CD4-positive, alpha-beta memory T cell (primary cell): ENCODE results near the gene PIK3CB. TPM values are rescaled to one million over a fixed set of nuclear protein-coding genes. Genes with fewer than 3 reads are reported as not detected.

Source experiments
- CTCF ChIA-PET: fragments of 350-600 bp; sonication (Branson Sonifier 250); formaldehyde crosslinking; loops from one replicate; lab custom pipeline; 2021; ENCODE audit warnings: inconsistent platforms; ENCODE audit not compliant: partially characterized antibody; lab: Charles Lee
- POLR2A ChIA-PET: fragments of 350-600 bp; sonication (Branson Sonifier 250); formaldehyde crosslinking; loops from one replicate; lab custom pipeline; 2021; ENCODE audit not compliant: partially characterized antibody; lab: Charles Lee
- DNase-seq, 5 donors: peaks; one replicate each; pipeline versions ENCODE4 v3.0.0 to v3.0.0-alpha.2; 2020 to 2022; ENCODE audit warnings: mixed read lengths in 1 of 5
- H3K27ac ChIP-seq: one replicate; pipeline ENCODE4 v1.7.0; 2013; ENCODE audit warnings: low read depth, low read length
- H3K27me3 ChIP-seq: 2 replicates; pipeline ENCODE4 v1.7.0; 2013; ENCODE audit warnings: mild to moderate bottlenecking, low read length, moderate library complexity; ENCODE audit not compliant: insufficient read depth
- H3K36me3 ChIP-seq: 2 replicates; pipeline ENCODE4 v1.7.0; 2013; ENCODE audit warnings: mild to moderate bottlenecking, low read length, moderate library complexity; ENCODE audit not compliant: insufficient read depth
- H3K4me1 ChIP-seq: 2 replicates; pipeline ENCODE4 v1.7.0; 2013; ENCODE audit warnings: mild to moderate bottlenecking, low read length, moderate library complexity; ENCODE audit not compliant: insufficient read depth
- H3K4me3 ChIP-seq, 2 donors: one replicate each; pipeline ENCODE4 v1.7.0; 2013; ENCODE audit warnings: low read length in 2 of 2, mild to moderate bottlenecking in 1 of 2
- H3K9me3 ChIP-seq, 2 donors: one replicate each; pipeline ENCODE4 v1.7.0; 2013; ENCODE audit warnings: low read length in 2 of 2, control low read depth in 1 of 2; ENCODE audit not compliant: control insufficient read depth in 1 of 2
- H3K27ac Mint-ChIP-seq, 7 donors: one replicate each; pipeline ENCODE4 v1.8.0; 2020 to 2021; ENCODE audit warnings: mixed read lengths in 7 of 7, mild to moderate bottlenecking in 6 of 7, inconsistent platforms in 3 of 7, moderate library complexity in 3 of 7
- H3K27me3 Mint-ChIP-seq, 2 donors: one replicate each; pipeline ENCODE4 v1.8.0; 2020 to 2021; ENCODE audit warnings: mixed read lengths in 2 of 2
- H3K36me3 Mint-ChIP-seq, 2 donors: one replicate each; pipeline ENCODE4 v1.8.0; 2020 to 2021; ENCODE audit warnings: mixed read lengths in 2 of 2, inconsistent platforms in 1 of 2, mild to moderate bottlenecking in 1 of 2
- H3K4me1 Mint-ChIP-seq, 4 donors: one replicate each; pipeline ENCODE4 v1.8.0; 2020 to 2021; ENCODE audit warnings: mixed read lengths in 4 of 4, mild to moderate bottlenecking in 1 of 4
- H3K4me3 Mint-ChIP-seq, 8 donors: one replicate each; pipeline ENCODE4 v1.8.0; 2020 to 2021; ENCODE audit warnings: mixed read lengths in 8 of 8, mild to moderate bottlenecking in 7 of 8, moderate library complexity in 6 of 8, inconsistent platforms in 3 of 8
- H3K9me3 Mint-ChIP-seq, 8 donors: one replicate each; pipeline ENCODE4 v1.8.0; 2020 to 2021; ENCODE audit warnings: mixed read lengths in 8 of 8, mild to moderate bottlenecking in 5 of 8, inconsistent platforms in 3 of 8, moderate library complexity in 1 of 8
- intact Hi-C: fragments of 100-400 bp; cut with micrococcal nuclease; formaldehyde crosslinking; loops from one replicate; pipeline ENCODE4 v1.15.1; 2023
- polyA plus RNA-seq, 2 donors: library from polyadenylated mRNA; unstranded; fragments of 300-500 nt; fragmentation: Illumina TruSeq; gene quantifications; one replicate each; pipeline ENCODE4 v1.2.3, GENCODE V29; 2021
- total RNA-seq, 2 experiments: library from RNA; stranded (reverse); gene quantifications; one replicate each; pipeline ENCODE4 v1.2.3, GENCODE V29; 2021

The PIK3CB gene
- total and polyA plus RNA-seq, 4 experiments from 2014 or later = 14.4 to 52.1 (median 34.4) TPM

DNA sequence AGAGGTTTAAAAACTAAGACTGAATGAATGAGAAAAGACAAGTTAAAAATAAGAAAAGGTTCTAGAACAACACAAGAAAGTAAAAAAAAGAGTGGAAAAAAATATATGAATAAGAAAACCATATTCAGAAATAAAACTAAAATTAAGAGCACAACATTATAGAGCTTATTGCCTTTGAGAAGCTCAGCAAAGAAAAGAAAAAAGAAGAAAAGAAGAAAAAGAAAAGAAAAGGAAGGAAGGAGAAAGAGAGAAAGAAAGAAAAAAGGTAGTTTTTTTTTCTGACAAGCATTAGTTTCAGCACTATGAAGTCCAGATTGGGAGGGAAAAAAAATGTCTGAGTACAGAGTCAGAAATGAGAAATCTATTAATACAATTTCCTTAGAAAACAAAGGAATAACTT lies 144.7 kb downstream of the PIK3CB start:
- H3K9me3 ChIP-seq = no peaks in the 10 kb centered on the region
- intact Hi-C loops = loop anchor here (10.0 kb wide), 1 partner anchor 145 kb away; the partner anchor contains the start of gene PIK3CB
- H3K27ac Mint-ChIP-seq = peak overlapping the region in 1 of 7 donors; percentile 79

DNA sequence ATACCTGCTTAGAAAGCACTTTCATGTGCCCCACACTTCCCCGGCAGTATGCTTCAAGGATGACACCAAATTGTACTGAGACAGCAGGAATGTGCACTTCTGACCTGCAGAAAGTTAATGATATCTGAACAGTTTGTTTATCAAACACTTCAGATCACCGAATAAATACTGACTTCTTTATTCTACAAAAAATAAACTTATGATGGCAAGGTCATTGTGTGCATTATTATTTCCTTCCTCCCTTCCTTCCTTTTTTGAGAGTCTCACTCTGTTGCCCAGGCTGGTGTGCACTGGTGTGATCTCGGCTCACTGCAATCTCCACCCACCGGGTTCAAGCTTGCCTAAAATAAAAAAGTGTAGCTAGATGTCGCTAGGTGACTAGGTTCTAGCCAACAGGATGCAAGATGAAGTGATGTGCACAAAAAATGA lies 145.8 kb downstream of the PIK3CB start:
- H3K27me3 Mint-ChIP-seq = no peaks in the 10 kb centered on the region
- H3K9me3 Mint-ChIP-seq = no peaks in the 10 kb centered on the region
- Histone ChIP-seq H3K27ac (no peak overlapping the region), H3K4me1 (no peaks in the 10 kb centered on the region), H3K4me3 (no peak overlapping the region), H3K9me3 (no peaks in the 10 kb centered on the region), H3K36me3 (peaks cover 4% of the 10 kb centered on the region), H3K27me3 (no peaks in the 10 kb centered on the region)
- DNase-seq = no peak
- peaks cover 25 to 27% of the 10 kb centered on the region in 2 donors for H3K36me3 Mint-ChIP-seq
- no peak overlapping the region for H3K4me3 Mint-ChIP-seq
- CTCF ChIA-PET = interaction anchor here (0.9 to 24.6 kb wide), 3 partner anchors 10 to 228 kb away, joined by 3 to 739 read pairs (median 12); no protein-coding TSS in a partner anchor
- no peaks in the 10 kb centered on the region for H3K4me1 Mint-ChIP-seq
- peak overlapping the region in 1 of 7 donors; percentile 25 for H3K27ac Mint-ChIP-seq
- POLR2A ChIA-PET = no interaction called here
- intact Hi-C loops = no loop called here

More for the DNA sequence above, 144.7 kb downstream of the PIK3CB start:
- Mint-ChIP-seq H3K4me1 (no peaks in the 10 kb centered on the region), H3K9me3 (no peaks in the 10 kb centered on the region), H3K27me3 (no peaks in the 10 kb centered on the region), H3K36me3 (peaks cover 21 to 31% of the 10 kb centered on the region in 2 donors), H3K4me3 (peak overlapping the region in 1 of 8 donors; percentile 52)
- H3K4me3 ChIP-seq = no peak overlapping the region
- CTCF ChIA-PET = interaction anchor here (0.9 to 24.6 kb wide), 3 partner anchors 9 to 227 kb away, joined by 3 to 739 read pairs (median 3); no protein-coding TSS in a partner anchor
- H3K27me3 ChIP-seq = no peaks in the 10 kb centered on the region
- no peaks in the 10 kb centered on the region for H3K4me1 ChIP-seq
- peaks cover 5% of the 10 kb centered on the region for H3K36me3 ChIP-seq
- POLR2A ChIA-PET = no interaction called here
- H3K27ac ChIP-seq = no peak overlapping the region
- DNase-seq = no peak

- Histone ChIP-seq H3K9me3 (no peaks in the 10 kb centered on the region), H3K27me3 (no peaks in the 10 kb centered on the region), H3K27ac (no peak overlapping the region), H3K36me3 (peaks cover 17% of the 10 kb centered on the region), H3K4me1 (no peaks in the 10 kb centered on the region), H3K4me3 (no peak overlapping the region)
- POLR2A ChIA-PET = no interaction called here
- H3K9me3 Mint-ChIP-seq = no peaks in the 10 kb centered on the region
- H3K4me3 Mint-ChIP-seq = no peak overlapping the region
- peak overlapping the region in 2 of 7 donors; percentile 2 to 52 for H3K27ac Mint-ChIP-seq
- peaks cover 34 to 35% of the 10 kb centered on the region in 2 donors for H3K36me3 Mint-ChIP-seq
- CTCF ChIA-PET = interaction anchor here (1.1 to 24.6 kb wide), 6 partner anchors 9 to 230 kb away, joined by 3 to 739 read pairs (median 6); partner anchors contain the start of gene CEP70
- intact Hi-C loops = no loop called here
- no peaks in the 10 kb centered on the region for H3K27me3 Mint-ChIP-seq
- DNase-seq = no peak
- H3K4me1 Mint-ChIP-seq = no peaks in the 10 kb centered on the region
Observed at GRCh38 chr3:138687236-138687635, 147.5 kb downstream of the PIK3CB start.

GRCh38 chr3:138686771-138687221 lies 147.9 kb downstream of the PIK3CB start:
- H3K9me3 Mint-ChIP-seq = no peaks in the 10 kb centered on the region
- intact Hi-C loops = no loop called here
- CTCF ChIA-PET = interaction anchor here (1.1 to 24.6 kb wide), 6 partner anchors 8 to 230 kb away, joined by 3 to 739 read pairs (median 6); partner anchors contain the start of gene CEP70
- no peak for DNase-seq
- H3K36me3 Mint-ChIP-seq = peaks cover 38 to 39% of the 10 kb centered on the region in 2 donors
- Histone ChIP-seq H3K27ac (no peak overlapping the region), H3K9me3 (no peaks in the 10 kb centered on the region), H3K27me3 (no peaks in the 10 kb centered on the region), H3K36me3 (peaks cover 21% of the 10 kb centered on the region), H3K4me1 (no peaks in the 10 kb centered on the region), H3K4me3 (no peak overlapping the region)
- no peak overlapping the region for H3K4me3 Mint-ChIP-seq
- H3K4me1 Mint-ChIP-seq = no peaks in the 10 kb centered on the region
- no peaks in the 10 kb centered on the region for H3K27me3 Mint-ChIP-seq
- H3K27ac Mint-ChIP-seq = peak overlapping the region in 2 of 7 donors; percentile 2 to 52
- POLR2A ChIA-PET = no interaction called here

GRCh38 chr3:138684396-138684795 lies 150.3 kb downstream of the PIK3CB start:
- CTCF ChIA-PET = interaction anchor here (24.6 kb wide), 1 partner anchor 233 kb away, joined by 739 read pairs; no protein-coding TSS in a partner anchor
- Histone ChIP-seq H3K36me3 (peaks cover 28% of the 10 kb centered on the region), H3K27me3 (no peaks in the 10 kb centered on the region), H3K4me1 (no peaks in the 10 kb centered on the region), H3K4me3 (no peak overlapping the region), H3K27ac (no peak overlapping the region), H3K9me3 (no peaks in the 10 kb centered on the region)
- Mint-ChIP-seq H3K4me1 (no peaks in the 10 kb centered on the region), H3K27me3 (no peaks in the 10 kb centered on the region), H3K36me3 (peaks cover 42% of the 10 kb centered on the region in 2 donors), H3K9me3 (no peaks in the 10 kb centered on the region), H3K27ac (no peak overlapping the region), H3K4me3 (no peak overlapping the region)
- intact Hi-C loops = no loop called here
- POLR2A ChIA-PET = no interaction called here
- no peak for DNase-seq

- H3K27ac Mint-ChIP-seq = no peak overlapping the region
- POLR2A ChIA-PET = no interaction called here
Observed at GRCh38 chr3:138682648-138683047, 152.1 kb downstream of the PIK3CB start.

GRCh38 chr3:138681463-138682220 lies 153.1 kb downstream of the PIK3CB start:
- intact Hi-C loops = no loop called here
- Histone ChIP-seq H3K36me3 (peaks cover 32% of the 10 kb centered on the region), H3K27ac (no peak overlapping the region), H3K9me3 (no peaks in the 10 kb centered on the region), H3K4me1 (no peaks in the 10 kb centered on the region), H3K27me3 (no peaks in the 10 kb centered on the region), H3K4me3 (no peak overlapping the region)
- ChIA-PET CTCF (interaction anchor here (2.4 kb wide), 1 partner anchor 234 kb away, joined by 9 read pairs; no protein-coding TSS in a partner anchor), POLR2A (no interaction called here)
- Mint-ChIP-seq H3K36me3 (peaks cover 43 to 48% of the 10 kb centered on the region in 2 donors), H3K27me3 (no peaks in the 10 kb centered on the region), H3K9me3 (peaks cover 0 to 2% (median 1%) of the 10 kb centered on the region in 8 donors), H3K4me3 (no peak overlapping the region), H3K27ac (no peak overlapping the region), H3K4me1 (no peaks in the 10 kb centered on the region)
- no peak for DNase-seq

More at GRCh38 chr3:138682648-138683047, 152.1 kb downstream of the PIK3CB start:
- H3K4me1 ChIP-seq = no peaks in the 10 kb centered on the region
- no peaks in the 10 kb centered on the region for H3K4me1 Mint-ChIP-seq
- CTCF ChIA-PET = interaction anchor here (1.3 to 2.4 kb wide), 2 partner anchors 233 to 241 kb away, joined by 7 to 9 read pairs; no protein-coding TSS in a partner anchor
- no peak overlapping the region for H3K27ac ChIP-seq
- H3K36me3 ChIP-seq = peaks cover 32% of the 10 kb centered on the region
- no peaks in the 10 kb centered on the region for H3K9me3 Mint-ChIP-seq
- intact Hi-C loops = no loop called here
- no peaks in the 10 kb centered on the region for H3K9me3 ChIP-seq
- H3K27me3 Mint-ChIP-seq = no peaks in the 10 kb centered on the region
- no peak overlapping the region for H3K4me3 Mint-ChIP-seq
- no peaks in the 10 kb centered on the region for H3K27me3 ChIP-seq
- no peak for DNase-seq
- peaks cover 46% of the 10 kb centered on the region in 2 donors for H3K36me3 Mint-ChIP-seq
- no peak overlapping the region for H3K4me3 ChIP-seq
